Neuron (in vitro differentiated cells): Measurements from ENCODE around the gene CCND1.
"Not testable (repeated sequence)": the region's sequence is repeated elsewhere in the genome, so short reads cannot be mapped to it uniquely, and the experiment has no call there.

Experiments
- H2AFZ ChIP-seq: one replicate; pipeline ENCODE4 v1.6.1; 2013; ENCODE audit warnings: low read depth, mild to moderate bottlenecking, inconsistent platforms, low read length, moderate library complexity
- H3K27me3 ChIP-seq: one replicate; pipeline ENCODE4 v1.6.1; 2013; ENCODE audit warnings: low read length; ENCODE audit not compliant: insufficient read depth
- H3K36me3 ChIP-seq: one replicate; pipeline ENCODE4 v1.6.1; 2013; ENCODE audit warnings: low read length; ENCODE audit not compliant: insufficient read depth
- H3K4me1 ChIP-seq: one replicate; pipeline ENCODE4 v1.6.1; 2013; ENCODE audit warnings: low read length; ENCODE audit not compliant: insufficient read depth
- H3K4me3 ChIP-seq: 2 replicates; pipeline ENCODE4 v1.5.1; 2013; ENCODE audit warnings: mild to moderate bottlenecking, low read length, moderate library complexity
- H3K9me3 ChIP-seq: one replicate; pipeline ENCODE4 v1.6.1; 2013; ENCODE audit warnings: low read length

CCND1 gene

DNA sequence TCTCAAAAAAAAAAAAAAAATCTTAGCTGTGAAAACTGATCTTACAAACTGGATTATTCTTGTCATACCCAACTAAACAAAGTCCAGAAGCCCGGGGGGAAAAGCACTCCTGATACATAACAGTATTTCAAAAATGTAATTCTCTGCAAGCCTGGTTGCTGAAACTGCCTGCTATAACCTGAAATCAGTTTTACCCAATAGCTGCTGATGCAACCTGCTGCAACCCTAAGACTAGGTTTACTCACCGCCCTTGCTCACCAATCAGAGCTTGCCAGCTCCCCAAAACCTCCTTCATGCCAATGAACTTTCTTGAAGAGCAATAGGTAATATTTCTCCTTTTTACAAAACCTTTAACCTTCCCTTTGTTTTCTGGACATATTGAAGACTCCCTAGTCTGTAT is 50.5 kb downstream of the CCND1 start:
- Histone ChIP-seq H3K27me3 (peaks cover 3% of the 10 kb centered on the region), H3K9me3 (no peaks in the 10 kb centered on the region), H3K4me3 (no peak overlapping the region), H2AFZ (no peak overlapping the region), H3K4me1 (no peaks in the 10 kb centered on the region), H3K36me3 (no peaks in the 10 kb centered on the region)

DNA sequence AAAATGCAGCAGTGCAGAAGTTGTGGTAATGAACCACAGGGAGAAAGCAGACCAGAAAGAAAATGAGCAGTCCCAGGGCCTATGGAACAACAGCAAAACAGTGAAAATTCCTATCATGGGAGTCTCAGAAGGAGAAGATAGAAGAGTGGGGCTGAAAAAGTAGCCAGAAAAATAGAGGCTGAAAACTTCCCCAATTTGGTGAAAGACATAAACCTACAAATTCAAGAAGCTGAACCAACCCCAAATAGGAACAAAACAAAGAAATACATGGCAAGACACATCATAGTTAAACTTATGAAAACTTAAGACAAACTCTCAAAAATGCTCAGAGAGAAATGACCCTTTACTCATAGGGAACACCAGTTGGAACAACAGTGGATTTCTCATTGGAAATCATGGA is 51.5 kb downstream of the CCND1 start:
- Histone ChIP-seq H3K27me3 (peaks cover 3% of the 10 kb centered on the region), H3K9me3 (no peaks in the 10 kb centered on the region), H3K4me1 (no peaks in the 10 kb centered on the region), H3K4me3 (no peak overlapping the region), H3K36me3 (no peaks in the 10 kb centered on the region), H2AFZ (no peak overlapping the region)

DNA sequence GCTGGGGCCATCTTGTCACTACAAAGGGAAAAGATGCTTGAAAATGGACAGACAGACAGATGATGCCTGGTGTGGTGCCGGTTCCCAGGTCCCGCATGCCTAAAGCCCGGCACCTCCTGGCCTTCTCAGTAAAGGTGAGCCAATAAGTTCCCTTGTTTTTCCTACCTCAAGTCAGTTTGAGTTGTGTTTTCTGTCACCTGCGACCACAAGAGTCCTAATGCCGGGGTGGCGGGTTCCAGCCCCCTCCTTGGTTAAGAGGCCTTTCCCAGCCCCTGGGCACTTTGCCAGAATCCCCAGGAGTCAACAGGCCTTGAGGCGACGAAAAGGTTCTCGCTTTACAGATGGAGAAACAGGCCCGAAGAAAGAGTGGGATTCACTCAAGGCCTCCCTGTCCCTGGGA is 53.8 kb downstream of the CCND1 start:
- H2AFZ ChIP-seq = no peak overlapping the region
- H3K9me3 ChIP-seq = no peaks in the 10 kb centered on the region
- no peaks in the 10 kb centered on the region for H3K36me3 ChIP-seq
- no peak overlapping the region for H3K4me3 ChIP-seq
- peaks cover 3% of the 10 kb centered on the region for H3K27me3 ChIP-seq
- H3K4me1 ChIP-seq = no peaks in the 10 kb centered on the region

GRCh38 chr11:69695581-69695980 is 54.6 kb downstream of the CCND1 start:
- Histone ChIP-seq H3K27me3 (peaks cover 7% of the 10 kb centered on the region), H3K4me1 (peaks cover 4% of the 10 kb centered on the region), H3K9me3 (no peaks in the 10 kb centered on the region), H2AFZ (no peak overlapping the region), H3K36me3 (no peaks in the 10 kb centered on the region), H3K4me3 (no peak overlapping the region)

DNA sequence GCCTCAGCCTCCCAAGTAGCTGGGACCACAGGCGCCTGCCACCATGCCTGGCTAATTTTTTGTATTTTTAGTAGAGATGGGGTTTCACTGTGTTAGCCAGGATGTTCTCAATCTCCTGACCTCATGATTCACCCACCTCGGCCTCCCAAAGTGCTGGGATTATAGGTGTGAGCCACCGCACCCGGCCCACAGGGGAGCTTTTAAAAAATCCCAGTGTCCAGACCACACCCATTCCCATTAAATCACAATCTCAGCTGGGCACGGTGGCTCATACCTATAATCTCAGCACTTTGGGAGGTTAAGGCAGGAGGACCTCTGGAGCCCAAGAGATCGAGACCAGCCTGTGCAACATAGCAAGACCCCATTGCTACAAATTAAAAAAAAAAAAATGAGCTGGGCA is 55.0 kb downstream of the CCND1 start:
- H3K36me3 ChIP-seq, H3K4me3 ChIP-seq, H3K4me1 ChIP-seq, H2AFZ ChIP-seq, H3K9me3 ChIP-seq: not testable (repeated sequence)
- H3K27me3 ChIP-seq = peaks cover 11% of the 10 kb centered on the region

DNA sequence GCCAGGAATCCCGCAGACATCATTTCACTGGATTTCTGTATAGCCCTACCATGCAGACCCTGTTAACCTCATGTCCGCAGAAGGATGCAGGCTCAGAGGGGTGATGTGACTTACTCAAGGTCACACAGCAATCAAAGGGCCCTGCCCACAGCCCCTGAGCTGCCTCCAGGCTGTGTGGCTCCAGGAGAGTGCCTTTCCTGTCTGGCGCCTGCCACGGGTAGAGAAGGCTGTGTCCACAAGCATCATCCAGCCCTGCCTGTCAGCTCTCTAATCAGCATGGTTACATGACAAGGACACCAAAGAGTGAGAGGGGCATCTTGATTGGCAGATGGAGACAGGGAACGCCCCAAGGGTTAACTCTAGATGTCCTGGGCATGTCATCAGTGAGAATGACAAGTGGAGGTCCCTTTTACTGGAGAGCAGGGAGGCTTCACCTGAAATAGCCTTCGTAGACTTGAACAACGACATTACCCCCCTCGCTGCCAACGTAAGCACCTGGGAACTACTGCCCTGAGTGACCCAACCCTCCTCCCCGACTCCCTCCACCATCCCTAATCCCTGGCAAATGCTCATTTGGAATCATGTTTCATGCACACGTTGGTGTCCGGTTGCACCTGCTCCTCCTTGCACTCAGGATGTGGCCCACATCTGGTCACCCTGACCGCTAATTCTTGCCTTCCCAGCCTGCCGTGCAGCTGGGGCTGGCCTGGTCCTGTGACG is 56.0 kb downstream of the CCND1 start:
- peaks cover 14% of the 10 kb centered on the region for H3K4me1 ChIP-seq
- no peak overlapping the region for H3K4me3 ChIP-seq
- H3K9me3 ChIP-seq = no peaks in the 10 kb centered on the region
- H3K27me3 ChIP-seq = peaks cover 20% of the 10 kb centered on the region
- H2AFZ ChIP-seq = no peak overlapping the region
- no peaks in the 10 kb centered on the region for H3K36me3 ChIP-seq

DNA sequence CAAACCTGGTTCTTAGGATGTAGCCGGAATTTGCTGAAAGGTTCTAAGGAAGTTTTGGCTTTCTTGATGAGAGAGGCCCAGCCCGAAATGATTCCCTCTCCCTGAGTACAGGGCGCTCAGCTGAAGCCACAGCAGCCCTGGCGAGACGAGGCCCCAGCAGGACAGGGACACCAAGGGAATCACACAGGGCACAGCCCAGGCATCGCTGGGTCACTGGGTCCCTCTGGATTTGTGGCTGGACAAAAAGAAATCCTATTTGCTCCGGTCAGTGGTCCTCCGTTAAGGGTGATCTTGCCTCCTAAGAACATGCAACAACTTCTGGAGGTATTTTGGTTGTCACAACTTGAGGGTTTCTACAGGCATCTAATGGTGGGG is 56.5 kb downstream of the CCND1 start:
- Histone ChIP-seq H3K4me1 (peaks cover 20% of the 10 kb centered on the region), H3K27me3 (peaks cover 21% of the 10 kb centered on the region), H3K36me3 (no peaks in the 10 kb centered on the region), H2AFZ (no peak overlapping the region), H3K4me3 (no peak overlapping the region), H3K9me3 (no peaks in the 10 kb centered on the region)

DNA sequence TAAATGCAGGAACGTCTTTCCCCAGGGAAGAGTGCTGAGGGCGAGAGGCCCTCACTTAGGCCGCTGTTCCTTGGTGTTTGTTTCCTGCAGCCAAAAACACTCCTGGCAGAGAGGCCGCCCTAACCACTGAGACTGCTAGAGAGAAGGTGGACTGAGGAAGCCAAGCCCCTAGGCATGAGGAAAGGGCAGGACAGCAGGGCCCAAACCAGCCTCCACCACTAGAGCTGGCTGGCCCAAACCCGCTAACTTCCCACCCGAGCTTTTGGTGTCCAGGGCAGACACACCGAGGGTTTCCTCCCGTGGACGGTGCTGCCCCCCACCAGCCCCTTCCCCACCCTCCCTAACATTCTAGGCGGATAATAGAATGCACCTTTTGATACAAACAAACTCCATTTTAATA is 56.9 kb downstream of the CCND1 start:
- Histone ChIP-seq H2AFZ (no peak overlapping the region), H3K27me3 (peaks cover 25% of the 10 kb centered on the region), H3K4me3 (no peak overlapping the region), H3K4me1 (peaks cover 22% of the 10 kb centered on the region), H3K36me3 (no peaks in the 10 kb centered on the region), H3K9me3 (no peaks in the 10 kb centered on the region)

- peaks cover 22% of the 10 kb centered on the region for H3K4me1 ChIP-seq
- H3K36me3 ChIP-seq = no peaks in the 10 kb centered on the region
- H3K9me3 ChIP-seq = no peaks in the 10 kb centered on the region
- H3K4me3 ChIP-seq = no peak overlapping the region
- H2AFZ ChIP-seq = no peak overlapping the region
- H3K27me3 ChIP-seq = peaks cover 30% of the 10 kb centered on the region
These were observed 57.4 kb downstream of the CCND1 start for GRCh38 chr11:69698362-69698761.

DNA sequence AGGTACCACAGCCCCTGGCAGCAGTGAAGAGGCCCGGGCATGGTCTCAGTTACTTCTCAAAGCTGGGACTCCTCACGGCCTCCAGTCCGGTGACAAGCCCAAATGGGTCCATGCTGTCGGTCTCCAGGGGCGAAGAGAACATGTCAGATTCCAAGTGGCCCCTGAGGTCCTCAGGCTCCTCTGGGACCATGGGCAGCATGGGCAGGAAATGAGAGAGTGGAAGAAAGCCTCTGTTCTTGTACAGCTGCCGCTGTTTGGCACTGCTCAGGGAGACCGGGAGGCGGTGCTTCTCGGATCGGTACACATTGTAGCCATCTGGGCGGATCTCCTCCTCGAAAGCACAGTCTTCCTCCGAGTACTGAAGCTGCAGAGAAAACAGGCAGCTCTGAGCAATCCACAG is 58.3 kb downstream of the CCND1 start:
- Histone ChIP-seq H3K36me3 (no peaks in the 10 kb centered on the region), H3K9me3 (no peaks in the 10 kb centered on the region), H3K4me3 (no peak overlapping the region), H3K4me1 (peaks cover 22% of the 10 kb centered on the region), H3K27me3 (peaks cover 38% of the 10 kb centered on the region), H2AFZ (no peak overlapping the region)

- Histone ChIP-seq H3K4me3 (no peak overlapping the region), H2AFZ (no peak overlapping the region), H3K9me3 (no peaks in the 10 kb centered on the region), H3K27me3 (peaks cover 42% of the 10 kb centered on the region), H3K4me1 (peaks cover 28% of the 10 kb centered on the region), H3K36me3 (no peaks in the 10 kb centered on the region)
These were observed 59.6 kb downstream of the CCND1 start for GRCh38 chr11:69700278-69701140.

GRCh38 chr11:69702239-69702691 is 61.3 kb downstream of the CCND1 start:
- Histone ChIP-seq H3K4me3 (peak overlapping the region; percentile 21), H3K27me3 (peaks cover 54% of the 10 kb centered on the region), H3K9me3 (no peaks in the 10 kb centered on the region), H3K4me1 (peaks cover 34% of the 10 kb centered on the region), H3K36me3 (no peaks in the 10 kb centered on the region), H2AFZ (peak overlapping the region; percentile 48)

- Histone ChIP-seq H3K4me1 (peaks cover 34% of the 10 kb centered on the region), H3K9me3 (no peaks in the 10 kb centered on the region), H3K36me3 (no peaks in the 10 kb centered on the region), H2AFZ (no peak overlapping the region), H3K4me3 (peak overlapping the region; percentile 21), H3K27me3 (peaks cover 55% of the 10 kb centered on the region)
These were observed 62.0 kb downstream of the CCND1 start for GRCh38 chr11:69702769-69703452.
